Activated CD4-positive, CD25-positive, alpha-beta regulatory T cell treated with anti-CD3 and anti-CD28 coated beads, Interleukin-2, amount 50 U/mL, for 16 hours (primary cell): Measurements from ENCODE around the gene PRTN3.
"Not testable (repeated sequence)": the region's sequence is repeated elsewhere in the genome, so short reads cannot be mapped to it uniquely, and the experiment has no call there.

Experiments
- DNase-seq: peaks from one replicate; pipeline ENCODE4 v3.0.0-alpha.2; 2020; ENCODE audit warnings: low read depth, low spot score

The PRTN3 gene

GRCh38 chr19:866769-867300, 26.0 kb downstream of the PRTN3 start:
- no peak for DNase-seq

- no peak for DNase-seq
Observed at GRCh38 chr19:867301-867793, 26.5 kb downstream of the PRTN3 start.

- no peak for DNase-seq
Observed at GRCh38 chr19:867855-868457, 27.2 kb downstream of the PRTN3 start.

GRCh38 chr19:868458-869244, 27.9 kb downstream of the PRTN3 start:
- DNase-seq: no peak

GRCh38 chr19:869245-870177, 28.7 kb downstream of the PRTN3 start:
- DNase-seq: no peak

GRCh38 chr19:870314-870713, 29.5 kb downstream of the PRTN3 start:
- no peak for DNase-seq

GRCh38 chr19:870963-871401, 30.2 kb downstream of the PRTN3 start:
- DNase-seq: no peak

GRCh38 chr19:871446-872265, 30.9 kb downstream of the PRTN3 start:
- DNase-seq: peak; percentile 26

- peak; percentile 66 for DNase-seq
Observed at GRCh38 chr19:872266-872951, 31.6 kb downstream of the PRTN3 start.

- peak; percentile 59 for DNase-seq
Observed at GRCh38 chr19:873084-873483, 32.3 kb downstream of the PRTN3 start.

- no peak for DNase-seq
Observed at GRCh38 chr19:873561-874041, 32.8 kb downstream of the PRTN3 start.

- DNase-seq: no peak
Observed at GRCh38 chr19:875265-875879, 34.6 kb downstream of the PRTN3 start.

- DNase-seq: no peak
Observed at GRCh38 chr19:876089-876488, 35.3 kb downstream of the PRTN3 start.

GRCh38 chr19:876780-877314, 36.0 kb downstream of the PRTN3 start:
- DNase-seq: no peak

GRCh38 chr19:877992-878660, 37.3 kb downstream of the PRTN3 start:
- DNase-seq: not testable (repeated sequence)

GRCh38 chr19:878751-879561, 38.2 kb downstream of the PRTN3 start:
- DNase-seq: not testable (repeated sequence)

- DNase-seq: no peak
Observed at GRCh38 chr19:879711-880438, 39.1 kb downstream of the PRTN3 start.
